Activated CD8-positive, alpha-beta T cell treated with anti-CD3 and anti-CD28 coated beads for 36 hours (primary cell): ENCODE data around the gene ST6GALNAC3. TPM values are rescaled to one million over a fixed set of nuclear protein-coding genes. Genes with fewer than 3 reads are reported as not detected.

Experiments used
- ATAC-seq: fragments of 200-7000 bp; cut with Tn5 transposase; one replicate; pipeline ENCODE4 v1.10.0; 2021; ENCODE audit warnings: mild to moderate bottlenecking, moderate library complexity
- CTCF ChIA-PET: fragments of 350-600 bp; sonication (Branson Sonifier 250); formaldehyde crosslinking; loops from one replicate; lab custom pipeline; 2021; ENCODE audit warnings: antibody characterized with exemption; lab: Charles Lee
- POLR2A ChIA-PET: fragments of 350-600 bp; sonication (Branson Sonifier 250); formaldehyde crosslinking; loops from one replicate; lab custom pipeline; 2021; ENCODE audit warnings: antibody characterized with exemption; lab: Charles Lee
- DNase-seq: peaks from one replicate; pipeline ENCODE4 v3.0.0-alpha.2; 2020
- H3K27ac Mint-ChIP-seq: one replicate; pipeline ENCODE4 v1.8.0; 2021; ENCODE audit warnings: mild to moderate bottlenecking, mixed read lengths
- H3K27me3 Mint-ChIP-seq: one replicate; pipeline ENCODE4 v1.8.0; 2021; ENCODE audit warnings: mixed read lengths
- H3K36me3 Mint-ChIP-seq: one replicate; pipeline ENCODE4 v1.8.0; 2021; ENCODE audit warnings: low read depth, mixed read lengths
- H3K4me1 Mint-ChIP-seq: one replicate; pipeline ENCODE4 v1.8.0; 2021; ENCODE audit warnings: low read depth, mixed read lengths
- H3K4me3 Mint-ChIP-seq: one replicate; pipeline ENCODE4 v1.8.0; 2021; ENCODE audit warnings: mild to moderate bottlenecking, moderate library complexity, mixed read lengths
- H3K9me3 Mint-ChIP-seq: one replicate; pipeline ENCODE4 v1.8.0; 2021; ENCODE audit warnings: mixed read lengths
- intact Hi-C: fragments of 100-400 bp; cut with micrococcal nuclease; formaldehyde crosslinking; loops from one replicate; pipeline ENCODE4 v1.10.0; 2022
- total RNA-seq, 2 experiments: library from RNA; stranded (reverse); gene quantifications; one replicate each; pipeline ENCODE4 v1.2.3, GENCODE V29; 2021
- TF ChIP-seq, protein P1 (sequence below): fragments of 200-600 bp; IDR thresholded peaks from one replicate; pipeline ENCODE4 v1.8.0; 2022; ENCODE audit warnings: antibody characterized with exemption, mild to moderate bottlenecking

Gene ST6GALNAC3
- total RNA-seq, 2 experiments from 2014 or later = 2.7 to 2.9 TPM

DNA sequence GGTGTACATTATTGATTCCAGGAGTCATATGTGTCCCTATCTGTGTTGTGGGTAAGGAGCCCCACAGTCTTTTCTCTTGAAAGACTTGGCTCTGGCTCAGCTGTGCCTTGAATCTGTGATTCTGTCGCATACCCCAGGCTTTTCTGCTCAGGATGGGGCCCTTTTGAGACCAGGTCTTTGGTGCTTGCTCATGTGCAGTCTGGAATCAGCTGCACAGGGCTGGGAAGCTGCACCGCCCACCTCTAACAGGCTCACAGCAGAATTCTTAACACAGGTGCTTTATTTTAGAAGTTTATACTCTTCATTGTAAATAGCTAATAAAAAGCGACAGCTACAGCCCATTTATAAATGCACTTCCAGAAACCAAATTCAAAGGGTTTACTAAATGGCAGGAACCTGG, 61.3 kb downstream of the ST6GALNAC3 start:
- ATAC-seq (no peak), DNase-seq (no peak)
- H3K27me3 Mint-ChIP-seq = no peaks in the 10 kb centered on the region
- no peak overlapping the region for H3K27ac Mint-ChIP-seq
- intact Hi-C loops = no loop called here
- POLR2A ChIA-PET = no interaction called here
- H3K9me3 Mint-ChIP-seq = no peaks in the 10 kb centered on the region
- H3K4me1 Mint-ChIP-seq = no peaks in the 10 kb centered on the region
- H3K4me3 Mint-ChIP-seq = no peak overlapping the region
- TF ChIP-seq, protein P1, sequence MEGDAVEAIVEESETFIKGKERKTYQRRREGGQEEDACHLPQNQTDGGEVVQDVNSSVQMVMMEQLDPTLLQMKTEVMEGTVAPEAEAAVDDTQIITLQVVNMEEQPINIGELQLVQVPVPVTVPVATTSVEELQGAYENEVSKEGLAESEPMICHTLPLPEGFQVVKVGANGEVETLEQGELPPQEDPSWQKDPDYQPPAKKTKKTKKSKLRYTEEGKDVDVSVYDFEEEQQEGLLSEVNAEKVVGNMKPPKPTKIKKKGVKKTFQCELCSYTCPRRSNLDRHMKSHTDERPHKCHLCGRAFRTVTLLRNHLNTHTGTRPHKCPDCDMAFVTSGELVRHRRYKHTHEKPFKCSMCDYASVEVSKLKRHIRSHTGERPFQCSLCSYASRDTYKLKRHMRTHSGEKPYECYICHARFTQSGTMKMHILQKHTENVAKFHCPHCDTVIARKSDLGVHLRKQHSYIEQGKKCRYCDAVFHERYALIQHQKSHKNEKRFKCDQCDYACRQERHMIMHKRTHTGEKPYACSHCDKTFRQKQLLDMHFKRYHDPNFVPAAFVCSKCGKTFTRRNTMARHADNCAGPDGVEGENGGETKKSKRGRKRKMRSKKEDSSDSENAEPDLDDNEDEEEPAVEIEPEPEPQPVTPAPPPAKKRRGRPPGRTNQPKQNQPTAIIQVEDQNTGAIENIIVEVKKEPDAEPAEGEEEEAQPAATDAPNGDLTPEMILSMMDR = no peak
- CTCF ChIA-PET = interaction anchor here (1.5 kb wide), 1 partner anchor 19 kb away, joined by 8 read pairs; no protein-coding TSS in a partner anchor
- H3K36me3 Mint-ChIP-seq = no peaks in the 10 kb centered on the region

DNA sequence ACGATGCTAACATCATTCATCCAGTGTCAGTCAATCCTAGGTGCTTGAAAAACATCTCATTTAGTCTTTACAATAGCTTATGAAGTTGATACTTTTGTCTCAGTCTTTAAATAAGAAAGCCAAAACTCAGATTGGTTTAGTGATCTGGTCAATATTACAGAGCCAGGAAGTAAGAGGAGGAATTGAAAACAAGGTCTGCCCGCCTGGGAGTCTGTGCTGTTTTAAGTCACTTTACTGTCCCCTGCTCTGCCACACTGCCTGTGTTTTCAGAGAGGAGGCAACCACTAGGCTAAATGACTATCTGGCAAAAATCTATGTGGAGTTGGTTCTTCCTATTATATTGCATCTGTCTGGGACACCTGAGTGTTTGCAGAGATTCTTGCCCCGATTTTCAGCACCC, 62.3 kb downstream of the ST6GALNAC3 start:
- TF ChIP-seq, protein P1 = no peak
- CTCF ChIA-PET = interaction anchor here (1.5 to 1.8 kb wide), 2 partner anchors 17 to 18 kb away, joined by 5 to 8 read pairs; no protein-coding TSS in a partner anchor
- Mint-ChIP-seq H3K36me3 (no peaks in the 10 kb centered on the region), H3K27me3 (no peaks in the 10 kb centered on the region), H3K9me3 (no peaks in the 10 kb centered on the region), H3K27ac (no peak overlapping the region), H3K4me1 (no peaks in the 10 kb centered on the region), H3K4me3 (no peak overlapping the region)
- ATAC-seq (no peak), DNase-seq (no peak)
- POLR2A ChIA-PET = no interaction called here
- intact Hi-C loops = no loop called here

DNA sequence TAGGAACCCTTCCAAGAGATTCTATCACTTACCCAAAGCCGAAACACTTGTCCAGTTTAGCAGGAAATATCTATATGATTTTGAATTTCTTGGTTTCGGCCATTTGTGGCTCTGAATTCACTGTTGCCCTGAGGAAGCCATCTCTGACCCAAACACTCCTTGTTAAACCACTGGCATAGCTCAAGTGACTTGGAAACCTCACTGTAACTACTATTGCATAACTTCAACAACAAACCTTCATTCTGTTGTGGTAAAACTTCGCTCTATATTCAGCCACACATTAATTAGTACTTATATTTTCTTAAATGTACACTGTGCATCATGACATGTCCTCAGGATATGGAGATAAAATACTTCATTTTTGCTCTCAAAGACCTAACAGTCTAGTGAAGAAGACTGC, 63.2 kb downstream of the ST6GALNAC3 start:
- ATAC-seq = no peak
- intact Hi-C loops = no loop called here
- no peaks in the 10 kb centered on the region for H3K27me3 Mint-ChIP-seq
- no peaks in the 10 kb centered on the region for H3K36me3 Mint-ChIP-seq
- ChIA-PET CTCF (interaction anchor here (1.8 kb wide), 1 partner anchor 17 kb away, joined by 5 read pairs; no protein-coding TSS in a partner anchor), POLR2A (no interaction called here)
- no peak overlapping the region for H3K4me3 Mint-ChIP-seq
- no peaks in the 10 kb centered on the region for H3K4me1 Mint-ChIP-seq
- H3K27ac Mint-ChIP-seq = no peak overlapping the region
- no peak for DNase-seq
- TF ChIP-seq, protein P1 = no peak
- H3K9me3 Mint-ChIP-seq = no peaks in the 10 kb centered on the region

DNA sequence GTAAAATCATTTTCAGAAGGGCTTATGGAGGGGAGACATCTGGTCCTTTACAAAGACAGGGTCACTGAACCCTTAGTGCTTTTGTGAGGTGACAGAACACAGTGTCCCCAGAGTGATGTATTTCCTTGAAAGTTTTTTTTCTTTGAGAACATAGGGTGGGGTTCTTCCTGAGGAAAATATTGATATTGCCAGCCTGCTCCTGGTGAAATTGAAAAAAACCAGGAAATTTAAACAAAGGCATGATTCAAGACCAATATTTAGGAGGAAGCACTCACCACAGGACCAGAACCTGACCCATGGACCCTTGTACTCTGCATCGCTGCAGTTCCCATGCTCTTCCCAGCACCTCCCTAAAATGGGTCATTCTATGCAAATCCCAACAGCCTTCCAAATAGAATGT, 63.7 kb downstream of the ST6GALNAC3 start:
- intact Hi-C loops = no loop called here
- Mint-ChIP-seq H3K27me3 (no peaks in the 10 kb centered on the region), H3K9me3 (no peaks in the 10 kb centered on the region), H3K36me3 (no peaks in the 10 kb centered on the region), H3K4me1 (no peaks in the 10 kb centered on the region), H3K27ac (no peak overlapping the region), H3K4me3 (no peak overlapping the region)
- no peak for ATAC-seq
- no peak for DNase-seq
- ChIA-PET CTCF (interaction anchor here (1.8 kb wide), 1 partner anchor 16 kb away, joined by 5 read pairs; no protein-coding TSS in a partner anchor), POLR2A (no interaction called here)
- TF ChIP-seq, protein P1 = no peak

DNA sequence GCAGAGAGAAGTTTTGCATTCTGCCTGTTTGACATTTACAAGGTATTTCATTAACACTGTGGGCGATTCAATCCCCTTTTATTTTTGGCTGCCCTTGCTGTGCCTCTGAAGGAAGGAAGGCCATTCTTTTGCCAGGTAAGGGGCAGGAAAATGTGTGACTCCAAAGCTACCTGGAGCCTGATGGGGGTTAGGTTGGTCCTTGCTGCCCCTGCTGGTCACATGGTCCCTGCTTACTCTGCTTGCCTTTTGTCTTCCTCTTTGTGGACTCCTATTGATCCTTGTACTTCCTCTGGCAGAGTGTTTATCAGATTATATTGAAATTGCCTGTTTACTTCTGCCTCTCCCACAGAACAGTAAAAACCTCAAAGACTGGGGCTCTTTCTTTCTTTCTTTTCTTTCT, 65.7 kb downstream of the ST6GALNAC3 start:
- no peak for ATAC-seq
- intact Hi-C loops = no loop called here
- TF ChIP-seq, protein P1 = no peak
- no peak overlapping the region for H3K4me3 Mint-ChIP-seq
- no peak for DNase-seq
- H3K27me3 Mint-ChIP-seq = no peaks in the 10 kb centered on the region
- no peaks in the 10 kb centered on the region for H3K4me1 Mint-ChIP-seq
- H3K27ac Mint-ChIP-seq = no peak overlapping the region
- POLR2A ChIA-PET = no interaction called here
- CTCF ChIA-PET = interaction anchor here (1.4 kb wide), 1 partner anchor 14 kb away, joined by 5 read pairs; no protein-coding TSS in a partner anchor
- no peaks in the 10 kb centered on the region for H3K9me3 Mint-ChIP-seq
- no peaks in the 10 kb centered on the region for H3K36me3 Mint-ChIP-seq
